ENCODE data around the gene PRSS22.

The PRSS22 gene

GRCh38 chr16:2816751-2817339 is 41.1 kb downstream of the PRSS22 start, which contains the start of gene PRSS21:
Gene PRSS21 (plus strand): TSS chr16:2817237. CDS start chr16:2817269, 32 bp downstream.
- no peak for DNase-seq (ENCODE audit: low spot score)

GRCh38 chr16:2815299-2815771 is 42.6 kb downstream of the PRSS22 start:
- DNase-seq (ENCODE audit: low spot score) = no peak

- DNase-seq (ENCODE audit: low spot score) = no peak
These were observed 43.2 kb downstream of the PRSS22 start for GRCh38 chr16:2814551-2815298.

GRCh38 chr16:2813771-2814221 is 44.2 kb downstream of the PRSS22 start:
- DNase-seq (ENCODE audit: low spot score) = no peak

GRCh38 chr16:2811703-2812471 is 46.1 kb downstream of the PRSS22 start:
- DNase-seq (ENCODE audit: low spot score) = no peak

GRCh38 chr16:2810651-2811050 is 47.3 kb downstream of the PRSS22 start:
- DNase-seq (ENCODE audit: low spot score) = no peak

DNA sequence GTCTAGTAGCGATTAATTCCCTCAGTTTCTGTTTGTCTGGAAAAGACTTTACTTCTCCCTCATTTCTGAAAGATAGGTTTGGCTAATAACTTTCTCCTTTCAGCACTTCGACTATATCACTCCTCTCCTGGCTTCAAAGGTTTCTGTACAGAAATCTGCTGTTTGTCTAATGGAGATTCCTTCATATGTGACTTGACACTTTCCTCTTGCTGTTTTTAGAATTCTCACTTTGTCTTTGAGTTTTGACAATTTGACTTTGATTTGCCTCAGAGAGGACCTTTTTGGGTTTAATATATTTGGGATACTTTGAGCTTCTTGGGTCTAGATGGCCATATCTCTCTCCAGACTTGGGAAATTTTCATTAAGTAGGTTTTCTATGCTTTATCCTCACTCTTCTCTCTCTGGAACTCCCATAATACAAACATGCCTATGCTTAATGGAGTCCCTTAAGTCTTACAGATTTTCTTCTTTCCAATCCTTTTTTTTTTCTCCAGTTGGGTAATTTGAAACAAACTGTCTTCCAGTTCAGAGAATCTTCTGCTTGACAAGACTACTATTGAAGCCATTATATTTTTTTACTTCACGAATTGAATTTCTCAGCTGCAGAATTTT is 48.7 kb downstream of the PRSS22 start:
- no peak for DNase-seq (ENCODE audit: low spot score)

- no peak for DNase-seq (ENCODE audit: low spot score)
These were observed 49.8 kb downstream of the PRSS22 start for GRCh38 chr16:2808181-2808580.

GRCh38 chr16:2806286-2806685 is 51.7 kb downstream of the PRSS22 start:
- DNase-seq (ENCODE audit: low spot score) = no peak

DNA sequence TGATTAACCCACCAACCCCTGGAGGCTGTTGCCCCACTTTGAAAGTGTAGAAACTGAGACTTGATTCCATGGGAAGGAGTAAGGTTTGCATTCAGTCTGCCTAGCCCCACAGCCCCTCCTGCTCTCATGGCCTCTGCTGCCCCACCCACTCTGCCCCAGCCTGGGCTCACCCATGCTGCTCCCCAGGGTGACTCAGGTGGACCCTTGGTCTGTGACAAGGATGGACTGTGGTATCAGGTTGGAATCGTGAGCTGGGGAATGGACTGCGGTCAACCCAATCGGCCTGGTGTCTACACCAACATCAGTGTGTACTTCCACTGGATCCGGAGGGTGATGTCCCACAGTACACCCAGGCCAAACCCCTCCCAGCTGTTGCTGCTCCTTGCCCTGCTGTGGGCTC is 53.2 kb downstream of the PRSS22 start:
- DNase-seq (ENCODE audit: low spot score) = no peak

- no peak for DNase-seq (ENCODE audit: low spot score)
These were observed 54.3 kb downstream of the PRSS22 start for GRCh38 chr16:2803545-2804195.
